ENCODE data around the gene FYN.
"Not testable (repeated sequence)": the region's sequence is repeated elsewhere in the genome, so short reads cannot be mapped to it uniquely, and the experiment has no call there.

The FYN gene

GRCh38 chr6:111706841-111707391, 166.3 kb downstream of the FYN start:
- DNase-seq (ENCODE audit: low spot score), result no peak

DNA sequence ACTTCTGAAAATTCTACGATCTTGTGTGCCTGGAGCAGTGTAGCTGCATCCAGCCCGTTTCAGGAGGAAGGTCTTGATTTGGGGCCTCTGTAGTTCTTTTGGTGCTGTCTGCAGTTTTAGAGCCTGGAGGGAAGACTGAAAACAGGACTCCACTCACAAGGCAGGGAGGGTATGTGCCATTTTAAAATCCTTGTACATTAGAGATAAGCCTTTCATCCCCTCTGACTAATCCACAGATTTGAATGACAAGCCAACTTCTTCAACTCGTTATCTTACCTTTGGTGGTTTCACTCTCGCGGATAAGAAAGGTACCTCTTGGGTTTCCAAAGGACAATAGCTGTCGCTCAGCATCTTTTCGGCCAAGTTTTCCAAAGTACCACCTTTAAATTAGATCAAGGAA, 169.5 kb downstream of the FYN start:
- no peak for DNase-seq (ENCODE audit: low spot score)

- no peak for DNase-seq (ENCODE audit: low spot score)
Measured at GRCh38 chr6:111702268-111702667, 171.0 kb downstream of the FYN start.

- no peak for DNase-seq (ENCODE audit: low spot score)
Measured at GRCh38 chr6:111701146-111701545, 172.1 kb downstream of the FYN start.

GRCh38 chr6:111700135-111700690, 173.0 kb downstream of the FYN start:
- no peak for DNase-seq (ENCODE audit: low spot score)

- no peak for DNase-seq (ENCODE audit: low spot score)
Measured at GRCh38 chr6:111699123-111699522, 174.1 kb downstream of the FYN start.

- DNase-seq (ENCODE audit: low spot score), result no peak
Measured at GRCh38 chr6:111696814-111697213, 176.4 kb downstream of the FYN start.

- DNase-seq (ENCODE audit: low spot score), result peak; percentile 41
Measured at GRCh38 chr6:111692327-111693164, 180.7 kb downstream of the FYN start.

DNA sequence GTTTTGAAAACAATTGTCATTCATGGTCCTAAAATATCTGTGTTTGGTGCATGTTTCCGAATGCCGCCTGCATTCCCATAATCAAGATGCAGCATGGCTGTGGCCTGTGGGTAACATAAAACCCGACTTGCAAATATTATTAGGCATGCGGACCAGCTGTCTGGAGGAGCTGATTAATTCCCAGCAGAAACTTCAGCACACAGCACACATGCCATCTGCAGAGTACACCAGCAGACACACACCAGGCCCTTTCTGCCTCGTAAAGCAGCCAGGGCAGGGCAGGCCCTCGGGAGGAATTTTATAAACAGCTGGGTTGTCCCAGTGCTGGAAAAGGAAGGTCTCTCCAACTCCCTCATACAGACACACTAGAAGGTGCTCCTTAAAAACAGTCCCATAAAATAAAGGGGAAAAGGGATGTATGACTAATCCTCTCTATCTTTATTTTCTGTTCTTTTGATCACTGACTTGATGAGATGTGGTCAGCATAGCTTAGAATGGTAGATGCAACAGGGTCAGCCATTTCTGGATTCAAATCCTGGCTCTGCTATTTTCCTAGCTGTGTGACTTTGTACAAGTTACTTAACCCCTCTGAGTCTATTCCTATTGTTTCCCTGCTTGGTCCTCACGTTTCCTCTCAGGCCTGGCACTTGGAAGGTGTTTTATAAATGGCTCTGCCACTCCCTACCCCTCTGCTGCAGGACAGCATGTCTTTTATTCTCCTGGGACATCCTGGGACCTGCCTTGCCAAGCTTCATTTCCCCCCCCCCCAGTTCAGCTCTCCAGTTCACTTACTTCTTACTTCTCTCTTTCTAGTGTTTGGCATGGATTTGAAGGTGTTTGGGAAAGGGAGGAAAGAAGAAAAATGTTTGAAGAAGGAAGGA, 181.7 kb downstream of the FYN start:
- DNase-seq (ENCODE audit: low spot score), result no peak

DNA sequence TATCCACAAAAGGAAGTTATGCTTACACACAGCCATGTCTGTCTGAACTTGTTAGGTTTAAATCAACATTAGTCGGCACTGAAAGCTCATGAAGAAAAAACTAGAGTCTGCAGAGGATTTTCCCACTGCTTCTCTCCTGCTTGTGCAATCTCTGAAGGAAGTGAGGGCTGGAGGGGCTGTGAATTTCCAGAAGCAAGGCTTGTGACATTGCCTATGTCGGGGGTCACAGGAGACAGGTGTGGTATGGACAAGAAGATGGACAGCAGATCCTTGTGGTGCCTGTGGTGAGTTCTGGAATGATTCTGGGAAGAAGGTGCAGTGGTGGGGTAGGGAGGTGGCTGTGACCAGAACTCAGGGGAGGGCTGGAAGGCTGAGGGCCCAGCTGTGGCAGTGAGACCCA, 183.3 kb downstream of the FYN start:
- no peak for DNase-seq (ENCODE audit: low spot score)

GRCh38 chr6:111689419-111689818, 183.8 kb downstream of the FYN start:
- no peak for DNase-seq (ENCODE audit: low spot score)

DNA sequence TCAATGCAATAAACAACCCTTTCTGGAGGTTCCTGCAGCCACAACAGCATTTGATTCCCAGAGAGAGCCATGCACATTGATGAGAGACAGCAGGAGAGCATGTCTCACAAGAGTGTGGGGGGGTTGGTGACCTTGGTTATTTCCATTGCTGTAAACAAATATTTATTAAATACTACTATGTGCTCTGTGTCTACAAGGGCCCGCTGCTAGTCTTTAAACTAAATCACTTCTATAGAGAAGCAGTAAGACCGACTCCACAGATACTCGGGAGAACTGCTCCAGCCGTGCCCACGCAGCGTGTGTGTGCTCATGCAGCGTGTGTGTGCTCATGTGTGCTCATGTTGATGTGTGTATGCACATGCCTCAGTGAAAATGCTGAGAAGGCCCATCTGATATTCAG, 184.9 kb downstream of the FYN start:
- DNase-seq (ENCODE audit: low spot score), result no peak

- DNase-seq (ENCODE audit: low spot score), result no peak
Measured at GRCh38 chr6:111687652-111688051, 185.6 kb downstream of the FYN start.

DNA sequence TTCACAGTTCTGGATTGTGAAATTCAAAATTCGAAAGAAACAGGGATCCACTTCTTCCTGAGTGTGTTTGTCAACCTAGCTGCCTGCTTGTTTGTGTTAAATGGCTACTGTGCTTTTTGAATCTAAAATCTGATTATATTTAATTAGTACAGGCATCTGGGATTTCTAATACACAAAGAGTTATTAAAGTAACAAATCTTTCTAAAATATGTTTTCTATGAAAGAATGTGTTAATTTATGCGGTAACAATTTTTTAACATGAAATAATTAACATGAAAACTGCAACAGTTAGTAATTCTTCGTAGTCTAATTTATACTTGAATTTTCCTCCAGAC, 186.4 kb downstream of the FYN start:
- no peak for DNase-seq (ENCODE audit: low spot score)

DNA sequence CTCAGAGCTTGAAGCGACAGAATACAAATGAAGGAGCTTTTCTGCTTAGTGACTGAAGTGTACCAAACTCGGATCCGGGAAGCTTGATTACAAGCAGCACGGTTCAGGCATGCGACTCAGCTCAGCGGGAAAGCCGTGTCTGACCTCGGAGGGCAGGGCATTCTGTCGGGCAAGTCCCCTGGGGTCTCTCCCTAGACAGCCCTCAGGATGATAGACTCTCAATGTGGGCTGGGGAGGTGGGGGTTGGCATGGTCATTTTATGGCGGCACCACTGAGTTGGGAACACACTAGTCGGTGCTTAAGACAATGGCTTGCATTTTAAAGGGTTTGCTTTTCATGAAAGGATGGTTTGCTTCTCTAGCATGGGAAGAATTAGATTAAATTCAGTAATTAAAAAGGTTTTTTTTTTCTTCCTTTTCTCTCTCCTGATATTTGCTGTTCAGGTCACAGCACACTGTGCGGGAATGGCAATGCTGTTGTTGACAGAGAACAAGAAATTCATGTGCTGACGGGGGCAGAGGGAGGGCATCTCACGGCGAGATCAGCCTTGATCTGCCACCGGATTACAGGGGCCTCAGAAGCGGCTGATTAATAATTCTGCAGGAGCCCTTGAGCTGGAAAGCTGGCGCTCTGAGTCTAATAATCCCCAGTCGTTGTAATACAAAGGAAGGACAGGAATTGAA, 186.9 kb downstream of the FYN start:
- no peak for DNase-seq (ENCODE audit: low spot score)

GRCh38 chr6:111685526-111685925, 187.7 kb downstream of the FYN start:
- DNase-seq (ENCODE audit: low spot score), result no peak

DNA sequence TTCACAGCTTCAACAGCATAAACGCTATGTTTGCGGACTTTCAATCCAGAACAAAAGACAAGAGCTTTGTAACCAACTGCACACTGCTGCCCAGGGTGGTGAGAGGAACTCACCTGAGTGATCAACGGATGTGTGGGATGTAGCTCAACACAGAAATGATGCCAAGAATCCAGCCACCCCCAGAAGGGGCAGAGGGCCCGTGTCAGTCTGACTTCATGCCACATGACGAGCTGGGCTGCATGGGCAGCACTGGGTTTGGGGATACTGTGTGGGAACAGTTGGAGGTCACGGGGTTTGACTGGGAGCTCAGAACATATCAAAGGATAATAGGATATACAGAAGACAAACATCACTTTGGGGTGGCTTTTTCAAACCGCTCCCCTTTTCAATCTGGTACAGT, 188.2 kb downstream of the FYN start:
- DNase-seq (ENCODE audit: low spot score), result no peak

- no peak for DNase-seq (ENCODE audit: low spot score)
Measured at GRCh38 chr6:111683749-111684267, 189.4 kb downstream of the FYN start.

DNA sequence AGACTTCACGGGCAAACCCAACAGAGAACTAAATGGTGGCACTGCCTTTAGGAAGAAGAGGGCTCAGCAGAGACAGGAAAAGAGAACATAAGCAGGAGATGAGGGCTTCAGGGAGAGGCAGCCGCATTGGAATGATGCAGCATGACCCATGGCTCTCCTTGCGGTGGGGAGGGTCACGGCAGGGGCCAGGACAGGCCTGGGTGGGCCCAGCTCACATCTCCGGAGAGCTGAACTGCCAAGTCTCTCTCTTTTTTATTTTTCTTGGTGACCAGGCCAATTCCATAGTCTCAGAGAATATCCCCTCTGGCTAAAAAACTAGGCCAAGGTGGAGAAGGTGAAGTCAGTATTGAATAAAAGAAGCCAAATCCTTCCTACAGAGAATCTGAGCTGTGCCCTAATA, 190.1 kb downstream of the FYN start:
- DNase-seq (ENCODE audit: low spot score), result no peak

- no peak for DNase-seq (ENCODE audit: low spot score)
Measured at GRCh38 chr6:111681860-111682259, 191.4 kb downstream of the FYN start.

DNA sequence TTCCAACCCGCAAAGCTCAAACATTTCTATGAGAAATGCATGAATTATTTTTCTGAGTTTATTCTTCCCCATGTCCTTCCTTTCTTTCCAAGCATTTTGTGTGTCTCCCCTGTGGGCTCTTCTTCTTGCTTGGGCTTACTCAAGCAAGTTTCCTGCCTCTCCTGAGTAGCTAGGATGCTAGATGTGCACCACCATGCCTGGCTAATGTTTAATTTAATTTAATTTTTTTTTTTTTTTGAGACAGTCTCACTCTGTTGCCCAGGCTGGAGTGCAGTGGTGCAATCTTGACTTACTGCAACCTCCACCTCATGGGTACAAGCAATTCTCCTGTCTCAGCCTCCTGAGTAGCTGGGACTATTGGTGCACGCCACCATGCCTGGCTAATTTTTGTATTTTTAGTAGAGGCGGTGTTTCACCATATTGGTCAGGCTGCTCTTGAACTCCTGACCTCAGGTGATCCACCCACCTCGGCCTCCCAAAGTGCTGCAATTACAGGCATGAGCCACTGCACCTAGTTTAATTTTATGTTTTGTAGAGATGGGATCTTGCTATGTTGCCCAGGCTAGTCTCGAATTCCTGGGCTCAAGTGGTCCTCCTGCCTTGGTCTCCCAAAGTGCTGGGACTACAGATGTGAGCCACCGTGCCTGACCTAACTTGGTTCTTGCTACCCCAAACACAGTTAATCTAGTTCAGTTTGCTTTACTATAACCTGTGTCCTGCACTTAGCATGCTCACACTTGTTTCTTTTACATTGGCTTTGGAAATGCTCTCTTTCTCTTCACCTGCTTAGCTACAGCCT, 192.2 kb downstream of the FYN start:
- DNase-seq (ENCODE audit: low spot score), result not testable (repeated sequence)

Data from HuH-7 (cell line).